HEK293T (cell line): ENCODE results near the gene PAK4.

Experiments
- CTCF ChIA-PET: fragments of 350-600 bp; formaldehyde crosslinking; extraction: SDS; loops from one replicate; lab custom pipeline; 2021; ENCODE audit warnings: antibody characterized with exemption, inconsistent platforms; lab: Yijun Ruan, JAX
- POLR2A ChIA-PET: fragments of 350-600 bp; formaldehyde crosslinking; extraction: SDS; loops from one replicate; lab custom pipeline; 2020; ENCODE audit warnings: antibody characterized with exemption, inconsistent platforms; lab: Yijun Ruan, JAX
- DNase-seq: peaks from one replicate; pipeline ENCODE4 v3.0.0; 2012; ENCODE audit warnings: mixed read lengths; ENCODE audit errors: extremely low spot score
- ARNT ChIP-seq: fragments of 450-650 bp; IDR thresholded peaks from 2 replicates; pipeline ENCODE4 v1.6.1; 2017; ENCODE audit warnings: mild to moderate bottlenecking
- BHLHE40 ChIP-seq: fragments of 450-650 bp; IDR thresholded peaks from 2 replicates; pipeline ENCODE4 v1.6.1; 2016; ENCODE audit warnings: mild to moderate bottlenecking, moderate library complexity, borderline replicate concordance
- CTBP1 ChIP-seq: fragments of 450-650 bp; IDR thresholded peaks from 2 replicates; pipeline ENCODE4 v1.6.1; 2016; ENCODE audit warnings: borderline replicate concordance
- ELF4 ChIP-seq: fragments of 450-650 bp; IDR thresholded peaks from 2 replicates; pipeline ENCODE4 v1.6.1; 2017; ENCODE audit warnings: antibody characterized with exemption
- FOXA1 ChIP-seq: fragments of 450-650 bp; IDR thresholded peaks from 2 replicates; pipeline ENCODE4 v1.6.1; 2016; ENCODE audit warnings: mild to moderate bottlenecking
- FOXK2 ChIP-seq: fragments of 450-650 bp; IDR thresholded peaks from 2 replicates; pipeline ENCODE4 v1.6.1; 2016; ENCODE audit warnings: mild to moderate bottlenecking
- FOXM1 ChIP-seq: fragments of 450-650 bp; IDR thresholded peaks from 2 replicates; pipeline ENCODE4 v1.6.1; 2017; ENCODE audit warnings: mild to moderate bottlenecking, borderline replicate concordance
- HDGF ChIP-seq: fragments of 450-650 bp; IDR thresholded peaks from 2 replicates; pipeline ENCODE4 v1.6.1; 2017; ENCODE audit warnings: antibody characterized with exemption, borderline replicate concordance
- L3MBTL2 ChIP-seq: fragments of 450-650 bp; conservative IDR thresholded peaks from 2 replicates; pipeline ENCODE4 v1.6.1; 2016; ENCODE audit warnings: mild to moderate bottlenecking
- LEF1 ChIP-seq: fragments of 450-650 bp; IDR thresholded peaks from 2 replicates; pipeline ENCODE4 v1.6.1; 2017; ENCODE audit warnings: mild to moderate bottlenecking, borderline replicate concordance
- NFRKB ChIP-seq: fragments of 450-650 bp; IDR thresholded peaks from 2 replicates; pipeline ENCODE4 v1.6.1; 2016; ENCODE audit warnings: mild to moderate bottlenecking, moderate library complexity
- SP1 ChIP-seq: fragments of 450-650 bp; IDR thresholded peaks from 2 replicates; pipeline ENCODE4 v1.6.1; 2017
- SUZ12 ChIP-seq: fragments of 450-650 bp; IDR thresholded peaks from 2 replicates; pipeline ENCODE4 v1.6.1; 2016; ENCODE audit warnings: mild to moderate bottlenecking
- TARDBP ChIP-seq: fragments of 450-650 bp; IDR thresholded peaks from 2 replicates; pipeline ENCODE4 v1.6.1; 2016
- ZNF384 ChIP-seq: fragments of 450-650 bp; IDR thresholded peaks from 2 replicates; pipeline ENCODE4 v1.6.1; 2016
- TF ChIP-seq, protein P1 (sequence below): fragments of 450-650 bp; IDR thresholded peaks from 2 replicates; pipeline ENCODE4 v1.6.1; 2016

PAK4 gene

DNA sequence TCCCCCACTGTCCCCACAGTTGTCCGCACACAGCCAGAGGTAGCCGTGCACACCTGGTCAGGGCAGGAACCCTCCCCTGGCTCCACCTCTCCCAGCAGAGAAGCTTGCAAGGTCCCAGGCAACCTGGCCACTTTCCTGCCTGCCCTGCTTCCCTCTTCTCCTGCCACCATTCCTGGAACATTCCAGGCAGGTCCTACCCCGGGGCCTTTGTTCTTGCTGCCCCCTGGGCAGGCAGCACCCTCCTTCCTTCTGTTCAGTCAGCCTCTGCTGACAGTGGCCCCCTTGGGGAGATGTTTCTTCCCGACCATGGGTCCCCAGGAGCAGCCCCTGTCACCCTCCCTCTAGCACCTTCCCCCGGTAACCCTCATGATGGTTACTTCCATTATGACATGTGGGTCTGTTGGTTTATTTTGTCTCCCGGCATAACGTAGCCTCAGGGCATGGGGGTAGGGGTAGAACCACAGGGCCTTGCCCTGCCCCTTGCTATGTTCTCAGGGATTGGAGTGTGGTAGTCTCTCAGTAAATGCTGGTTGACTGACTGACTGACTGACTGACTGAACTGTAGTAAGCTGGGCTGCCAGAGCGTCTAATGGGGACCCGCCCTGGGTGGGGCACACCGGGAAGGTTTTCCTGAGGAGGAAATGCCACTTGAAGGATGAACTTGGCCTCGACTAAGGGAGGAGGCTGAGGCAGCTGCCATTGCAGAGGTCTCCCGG is 10.8 kb downstream of the PAK4 start:
- POLR2A ChIA-PET, result no interaction called here
- CTCF ChIA-PET, result no interaction called here
- no peak for DNase-seq
- TF ChIP-seq ZNF384, result no peak
- no peak for TF ChIP-seq HDGF
- TF ChIP-seq SUZ12, result no peak
- no peak for TF ChIP-seq FOXK2
- TF ChIP-seq CTBP1, result no peak
- TF ChIP-seq FOXM1, result no peak
- TF ChIP-seq ARNT, result no peak
- TF ChIP-seq FOXA1, result no peak
- TF ChIP-seq NFRKB, result no peak
- TF ChIP-seq, protein P1, sequence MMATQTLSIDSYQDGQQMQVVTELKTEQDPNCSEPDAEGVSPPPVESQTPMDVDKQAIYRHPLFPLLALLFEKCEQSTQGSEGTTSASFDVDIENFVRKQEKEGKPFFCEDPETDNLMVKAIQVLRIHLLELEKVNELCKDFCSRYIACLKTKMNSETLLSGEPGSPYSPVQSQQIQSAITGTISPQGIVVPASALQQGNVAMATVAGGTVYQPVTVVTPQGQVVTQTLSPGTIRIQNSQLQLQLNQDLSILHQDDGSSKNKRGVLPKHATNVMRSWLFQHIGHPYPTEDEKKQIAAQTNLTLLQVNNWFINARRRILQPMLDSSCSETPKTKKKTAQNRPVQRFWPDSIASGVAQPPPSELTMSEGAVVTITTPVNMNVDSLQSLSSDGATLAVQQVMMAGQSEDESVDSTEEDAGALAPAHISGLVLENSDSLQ, result no peak
- no peak for TF ChIP-seq LEF1
- TF ChIP-seq SP1, result no peak
- TF ChIP-seq L3MBTL2, result no peak
- no peak for TF ChIP-seq TARDBP
- no peak for TF ChIP-seq ELF4
- no peak for TF ChIP-seq BHLHE40

DNA sequence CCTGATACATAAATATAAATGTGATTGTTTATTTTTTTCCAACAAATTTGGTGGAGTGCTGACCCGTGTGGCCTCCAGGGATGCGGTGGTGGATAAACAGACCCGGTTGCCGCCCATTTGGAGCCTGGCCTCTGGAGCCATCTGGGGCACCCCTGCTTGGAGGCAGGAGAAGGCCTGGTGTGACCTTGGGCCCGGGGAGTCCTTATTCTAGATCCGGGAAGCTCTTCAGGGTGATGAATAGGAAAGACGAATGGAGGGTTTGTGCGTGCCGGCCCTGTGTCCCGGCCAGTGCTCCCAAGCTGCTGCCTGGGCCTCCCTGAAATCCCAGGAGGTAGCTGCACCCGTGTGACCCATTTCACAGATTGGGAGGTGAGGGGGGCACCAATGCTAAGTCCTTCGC is 11.5 kb downstream of the PAK4 start:
- ChIA-PET CTCF (no interaction called here), POLR2A (no interaction called here)
- TF ChIP-seq FOXM1 (no peak), SUZ12 (no peak), ELF4 (no peak), L3MBTL2 (no peak), BHLHE40 (no peak), HDGF (no peak), FOXA1 (no peak), CTBP1 (no peak), TARDBP (no peak)

DNA sequence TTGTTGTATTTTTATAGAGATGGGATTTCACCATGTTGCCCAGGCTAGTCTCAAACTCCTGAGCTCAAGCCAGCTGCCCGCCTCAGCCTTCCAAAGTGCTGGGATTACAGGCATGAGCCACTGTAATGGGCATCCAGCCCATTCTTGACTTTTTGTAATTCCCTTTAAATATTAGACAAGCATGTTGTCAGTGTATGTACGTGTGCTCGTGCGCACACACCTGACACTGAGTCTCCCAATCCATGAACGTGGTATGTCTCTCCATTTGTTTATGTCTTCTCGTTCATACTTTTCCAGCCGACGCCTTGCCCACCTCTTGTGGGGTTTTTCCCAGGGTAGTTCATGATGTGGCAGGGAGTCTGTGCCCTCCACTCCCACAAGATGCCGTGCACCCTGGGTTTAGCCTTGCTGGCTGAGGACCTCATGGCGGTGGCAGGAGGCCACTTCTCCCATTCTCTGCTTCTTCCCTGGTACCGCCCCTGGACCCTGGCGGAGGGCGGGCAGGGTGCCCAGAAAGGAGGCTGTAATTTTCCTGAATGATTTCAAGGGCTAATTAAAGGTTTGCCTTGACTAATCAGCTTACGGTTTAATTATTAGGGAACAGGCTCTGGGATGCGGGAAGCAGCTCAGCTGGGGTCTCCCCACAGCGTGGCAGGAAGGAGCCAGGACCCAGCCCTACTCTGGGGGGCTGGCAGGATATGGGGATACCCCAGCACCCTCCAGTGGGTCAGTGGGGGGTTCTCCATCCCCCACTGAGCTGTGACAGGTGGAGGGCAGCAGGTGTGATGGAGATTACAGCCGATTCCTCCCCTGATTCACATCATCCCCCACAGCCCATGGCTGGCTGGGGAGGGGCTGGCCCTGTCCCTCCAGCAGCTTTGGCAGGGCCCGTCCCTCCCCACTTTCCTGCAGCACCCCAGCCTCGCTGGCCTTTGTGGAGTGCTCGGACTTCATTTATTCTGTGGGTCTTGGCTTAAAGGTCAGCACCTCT is 12.9 kb downstream of the PAK4 start:
- TF ChIP-seq BHLHE40, result no peak
- no peak for TF ChIP-seq FOXK2
- TF ChIP-seq NFRKB, result no peak
- no peak for TF ChIP-seq ELF4
- no peak for TF ChIP-seq ARNT
- TF ChIP-seq LEF1, result no peak
- TF ChIP-seq FOXA1, result no peak
- no peak for TF ChIP-seq ZNF384
- no peak for TF ChIP-seq CTBP1
- TF ChIP-seq FOXM1, result no peak
- TF ChIP-seq TARDBP, result no peak
- no peak for TF ChIP-seq L3MBTL2
- no peak for TF ChIP-seq SUZ12
- TF ChIP-seq HDGF, result no peak
- CTCF ChIA-PET, result no interaction called here
- no peak for DNase-seq
- POLR2A ChIA-PET, result interaction anchor here (1.3 kb wide), 1 partner anchor 203 kb away, joined by 3 read pairs; the partner anchor contains the start of gene SAMD4B

More for the DNA sequence above, 11.5 kb downstream of the PAK4 start:
- no peak for DNase-seq

DNA sequence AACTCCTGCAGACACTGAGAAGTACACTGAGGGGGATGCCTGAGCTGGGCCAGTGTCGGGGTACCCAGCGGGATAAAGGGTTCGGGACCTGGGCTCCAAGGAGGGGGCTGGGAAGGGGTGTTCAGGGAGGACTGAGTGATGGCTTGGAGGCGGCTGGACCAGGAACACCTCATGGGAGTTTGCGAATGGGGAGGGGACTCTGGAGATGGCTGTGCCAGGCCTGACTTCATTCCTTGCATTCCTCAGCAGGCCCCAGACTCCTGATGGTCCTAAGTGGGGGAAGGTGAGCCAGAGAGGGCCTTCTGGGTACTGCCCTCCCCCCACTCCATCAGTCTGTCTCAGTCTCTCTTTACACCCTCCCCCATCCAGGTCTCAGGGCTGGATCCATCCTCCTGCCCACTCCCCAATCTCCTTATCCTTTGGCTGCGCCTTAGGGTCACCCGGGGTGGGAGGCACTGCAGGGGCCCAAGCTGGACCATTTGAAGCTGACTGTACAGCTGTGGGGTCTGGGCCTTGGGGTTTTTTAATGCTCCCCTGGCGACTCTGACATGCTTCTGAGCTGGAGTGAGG is 13.8 kb downstream of the PAK4 start:
- DNase-seq, result no peak
- TF ChIP-seq L3MBTL2 (no peak), FOXK2 (no peak), HDGF (no peak), SUZ12 (no peak), TARDBP (no peak), BHLHE40 (no peak), CTBP1 (no peak), ELF4 (no peak), FOXM1 (no peak), LEF1 (no peak), NFRKB (no peak), ZNF384 (no peak), FOXA1 (no peak), SP1 (no peak)
- TF ChIP-seq, protein P1, result no peak
- ChIA-PET CTCF (no interaction called here), POLR2A (interaction anchor here (1.3 kb wide), 1 partner anchor 202 kb away, joined by 3 read pairs; the partner anchor contains the start of gene SAMD4B)

DNA sequence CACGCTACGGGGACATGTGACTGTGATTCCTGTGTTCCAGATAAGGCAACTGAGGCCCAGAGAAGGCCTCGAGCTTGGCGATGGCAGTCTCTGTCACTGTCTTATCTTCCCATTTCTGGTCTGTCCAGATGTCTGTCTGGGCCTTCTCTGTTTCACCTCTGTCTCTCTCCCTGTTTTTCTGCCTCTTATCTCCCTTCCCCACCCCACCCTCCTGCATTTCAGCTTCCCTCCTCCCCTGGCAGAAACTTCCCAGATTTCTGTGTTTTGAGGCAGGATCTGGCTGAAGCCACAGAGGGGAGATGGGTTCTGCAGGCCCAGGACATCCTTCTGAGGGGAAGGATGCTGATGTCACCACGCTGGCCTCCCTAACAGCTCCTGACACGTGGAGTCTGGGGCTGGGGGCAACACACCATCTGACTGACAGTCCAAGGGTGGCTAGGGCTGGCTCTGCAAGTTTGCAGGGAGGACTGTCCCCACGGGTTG is 14.4 kb downstream of the PAK4 start:
- no peak for TF ChIP-seq ARNT
- TF ChIP-seq, protein P1, result no peak
- TF ChIP-seq ELF4, result no peak
- no peak for TF ChIP-seq SUZ12
- no peak for TF ChIP-seq LEF1
- TF ChIP-seq CTBP1, result no peak
- no peak for TF ChIP-seq L3MBTL2
- TF ChIP-seq ZNF384, result no peak
- no peak for TF ChIP-seq SP1
- no peak for TF ChIP-seq FOXA1
- no peak for TF ChIP-seq FOXK2
- no peak for TF ChIP-seq HDGF
- TF ChIP-seq FOXM1, result no peak
- no peak for TF ChIP-seq TARDBP
- TF ChIP-seq NFRKB, result no peak
- no peak for TF ChIP-seq BHLHE40
- no peak for DNase-seq
- CTCF ChIA-PET, result no interaction called here
- POLR2A ChIA-PET, result interaction anchor here (1.3 kb wide), 1 partner anchor 202 kb away, joined by 3 read pairs; the partner anchor contains the start of gene SAMD4B
